Large intestine (tissue), 3 donors: ENCODE data around the gene KNCN. TPM values are rescaled to one million over a fixed set of nuclear protein-coding genes. Genes with fewer than 3 reads are reported as not detected.

ENCODE experiments used
- DNase-seq, 2 donors: peaks; one replicate each; pipeline versions ENCODE4 v3.0.0 to v3.0.0-alpha.2; 2013
- H3K27ac ChIP-seq: one replicate; pipeline ENCODE4 v1.5.1; 2013; ENCODE audit warnings: low read length
- H3K27me3 ChIP-seq: 2 replicates; pipeline ENCODE4 v1.6.1; 2013; ENCODE audit warnings: low read length; ENCODE audit not compliant: control insufficient read depth, insufficient read depth
- H3K36me3 ChIP-seq: 2 replicates; pipeline ENCODE4 v1.6.1; 2013; ENCODE audit warnings: low read length; ENCODE audit not compliant: control insufficient read depth, insufficient read depth
- H3K4me1 ChIP-seq: one replicate; pipeline ENCODE4 v1.6.1; 2013; ENCODE audit warnings: low read length; ENCODE audit not compliant: control insufficient read depth, insufficient read depth
- H3K4me3 ChIP-seq: one replicate; pipeline ENCODE4 v1.5.1; 2013; ENCODE audit warnings: low read length
- H3K9me3 ChIP-seq: one replicate; pipeline ENCODE4 v1.6.1; 2013; ENCODE audit warnings: mild to moderate bottlenecking, low read depth, low read length, moderate library complexity; ENCODE audit not compliant: control insufficient read depth
- WGBS: methylation state at CpG from one replicate; pipeline ENCODE4 v1.1.5; 2013; ENCODE audit warnings: low lambda C conversion rate; ENCODE audit not compliant: insufficient coverage; 5-methylcytosine and 5-hydroxymethylcytosine counted together
- polyA plus RNA-seq: library from polyadenylated mRNA; unstranded; fragments of 120-200 nt; gene quantifications from one replicate; pipeline ENCODE4 v1.2.1, GENCODE V29; 2013

Gene KNCN
- polyA plus RNA-seq, 1 donor, result 0.18 TPM

- Histone ChIP-seq H3K27ac (no peak overlapping the region), H3K4me1 (peaks cover 9% of the 10 kb centered on the region), H3K9me3 (no peaks in the 10 kb centered on the region), H3K27me3 (peaks cover 26% of the 10 kb centered on the region), H3K4me3 (no peak overlapping the region), H3K36me3 (no peaks in the 10 kb centered on the region)
- no CpG with 5 or more reads among the region's 6 CpGs for WGBS
- DNase-seq, result no peak
Measured at GRCh38 chr1:46515576-46515975, 35.9 kb downstream of the KNCN start.

DNA sequence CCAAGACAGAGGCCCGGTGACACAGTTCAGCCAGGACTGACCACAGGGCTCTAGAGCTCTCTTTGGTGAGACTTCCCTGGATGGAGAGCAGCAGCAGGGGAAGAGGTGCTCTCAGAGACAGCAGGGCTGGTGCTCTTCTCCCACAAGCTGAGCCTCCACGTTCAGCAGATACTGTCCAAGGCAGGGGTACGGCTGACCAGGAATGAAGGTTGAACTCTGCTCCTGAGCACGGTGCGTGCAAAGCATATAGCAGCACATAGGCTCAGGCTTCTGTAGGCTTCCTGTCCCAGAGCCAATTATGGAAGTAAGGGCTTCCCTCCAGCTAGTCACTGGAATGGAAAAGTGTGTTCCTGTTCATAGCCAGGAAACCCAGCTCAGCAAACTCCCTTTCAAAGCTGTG lies 37.9 kb downstream of the KNCN start:
- Histone ChIP-seq H3K36me3 (no peaks in the 10 kb centered on the region), H3K27ac (no peak overlapping the region), H3K4me1 (peaks cover 9% of the 10 kb centered on the region), H3K9me3 (no peaks in the 10 kb centered on the region), H3K4me3 (no peak overlapping the region), H3K27me3 (peaks cover 20% of the 10 kb centered on the region)
- DNase-seq, result no peak
- WGBS, result no CpG with 5 or more reads among the region's 5 CpGs

DNA sequence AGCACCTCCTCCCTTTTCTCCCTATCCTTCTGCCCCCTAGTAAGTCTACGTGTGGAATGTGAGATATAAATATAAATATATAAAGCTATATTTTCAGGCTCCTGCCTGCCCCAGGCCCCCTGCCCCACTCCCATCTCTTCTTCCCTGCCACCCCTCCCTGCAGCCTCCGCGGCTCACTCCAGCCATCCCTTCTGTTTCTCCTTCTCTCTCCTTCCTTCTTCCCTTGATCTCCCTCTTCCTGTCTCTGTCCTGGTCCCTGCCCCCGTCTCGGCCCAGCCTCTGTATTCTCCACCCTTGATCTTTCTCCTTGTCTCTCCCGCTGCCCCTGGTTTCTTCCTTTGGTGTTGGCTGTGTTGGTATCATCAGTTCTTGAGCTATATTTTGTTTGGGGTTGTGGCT lies 38.7 kb downstream of the KNCN start:
- Histone ChIP-seq H3K27ac (no peak overlapping the region), H3K9me3 (no peaks in the 10 kb centered on the region), H3K4me3 (no peak overlapping the region), H3K27me3 (peaks cover 16% of the 10 kb centered on the region), H3K4me1 (peaks cover 5% of the 10 kb centered on the region), H3K36me3 (no peaks in the 10 kb centered on the region)
- DNase-seq, result no peak
- WGBS, result 36% methylated on average over 2 of the region's 6 CpGs

GRCh38 chr1:46512135-46512791 lies 39.2 kb downstream of the KNCN start:
- H3K36me3 ChIP-seq, result no peaks in the 10 kb centered on the region
- WGBS, result no CpG with 5 or more reads among the region's 23 CpGs
- no peak for DNase-seq
- H3K9me3 ChIP-seq, result no peaks in the 10 kb centered on the region
- H3K4me1 ChIP-seq, result peaks cover 1% of the 10 kb centered on the region
- H3K27ac ChIP-seq, result no peak overlapping the region
- H3K4me3 ChIP-seq, result no peak overlapping the region
- peaks cover 15% of the 10 kb centered on the region for H3K27me3 ChIP-seq

- no CpG with 5 or more reads among the region's 8 CpGs for WGBS
- H3K4me1 ChIP-seq, result no peaks in the 10 kb centered on the region
- no peak overlapping the region for H3K27ac ChIP-seq
- H3K36me3 ChIP-seq, result no peaks in the 10 kb centered on the region
- no peaks in the 10 kb centered on the region for H3K9me3 ChIP-seq
- H3K4me3 ChIP-seq, result no peak overlapping the region
- no peak for DNase-seq
- H3K27me3 ChIP-seq, result peaks cover 7% of the 10 kb centered on the region
Measured at GRCh38 chr1:46510998-46511365, 40.5 kb downstream of the KNCN start.

DNA sequence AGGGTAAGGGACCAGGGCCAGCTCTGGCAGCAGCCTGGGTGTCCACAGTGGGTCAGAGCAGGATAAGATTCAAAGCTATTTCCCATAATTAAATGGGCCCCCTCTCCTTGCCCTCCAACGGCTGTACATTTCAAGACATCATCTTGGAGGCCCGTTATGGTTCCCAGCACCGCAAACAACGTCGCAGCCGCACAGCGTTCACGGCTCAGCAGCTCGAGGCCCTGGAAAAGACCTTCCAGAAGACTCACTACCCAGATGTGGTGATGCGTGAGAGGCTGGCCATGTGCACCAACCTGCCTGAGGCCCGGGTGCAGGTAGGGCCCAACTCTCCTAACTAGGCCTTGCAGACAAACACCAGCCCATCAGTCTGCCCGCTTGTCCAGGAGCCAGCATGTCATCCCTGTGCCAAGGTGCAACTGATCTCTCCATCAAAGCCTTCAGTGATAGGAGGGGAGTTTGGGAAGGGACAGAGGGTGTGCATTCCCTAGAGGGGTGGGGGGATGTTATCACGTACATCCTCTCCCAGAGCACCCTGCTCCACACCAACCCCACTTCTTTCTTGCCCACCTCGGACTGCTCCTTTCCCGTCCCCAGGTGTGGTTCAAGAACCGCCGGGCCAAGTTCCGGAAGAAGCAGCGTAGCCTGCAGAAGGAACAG lies 41.0 kb downstream of the KNCN start:
- H3K4me1 ChIP-seq, result no peaks in the 10 kb centered on the region
- DNase-seq, result no peak
- no peaks in the 10 kb centered on the region for H3K36me3 ChIP-seq
- no peak overlapping the region for H3K4me3 ChIP-seq
- no peak overlapping the region for H3K27ac ChIP-seq
- no CpG with 5 or more reads among the region's 19 CpGs for whole genome bisulfite sequencing
- H3K9me3 ChIP-seq, result no peaks in the 10 kb centered on the region
- peaks cover 7% of the 10 kb centered on the region for H3K27me3 ChIP-seq

- H3K4me3 ChIP-seq, result no peak overlapping the region
- DNase-seq, result no peak
- H3K9me3 ChIP-seq, result no peaks in the 10 kb centered on the region
- H3K36me3 ChIP-seq, result no peaks in the 10 kb centered on the region
- no CpG with 5 or more reads among the region's 5 CpGs for WGBS
- H3K27ac ChIP-seq, result no peak overlapping the region
- peaks cover 8% of the 10 kb centered on the region for H3K27me3 ChIP-seq
- no peaks in the 10 kb centered on the region for H3K4me1 ChIP-seq
Measured at GRCh38 chr1:46508757-46509156, 42.7 kb downstream of the KNCN start.

- Histone ChIP-seq H3K9me3 (no peaks in the 10 kb centered on the region), H3K36me3 (no peaks in the 10 kb centered on the region)
- 100% methylated on average over 1 of the region's 17 CpGs for WGBS
Measured at GRCh38 chr1:46506470-46507219, 44.8 kb downstream of the KNCN start.

DNA sequence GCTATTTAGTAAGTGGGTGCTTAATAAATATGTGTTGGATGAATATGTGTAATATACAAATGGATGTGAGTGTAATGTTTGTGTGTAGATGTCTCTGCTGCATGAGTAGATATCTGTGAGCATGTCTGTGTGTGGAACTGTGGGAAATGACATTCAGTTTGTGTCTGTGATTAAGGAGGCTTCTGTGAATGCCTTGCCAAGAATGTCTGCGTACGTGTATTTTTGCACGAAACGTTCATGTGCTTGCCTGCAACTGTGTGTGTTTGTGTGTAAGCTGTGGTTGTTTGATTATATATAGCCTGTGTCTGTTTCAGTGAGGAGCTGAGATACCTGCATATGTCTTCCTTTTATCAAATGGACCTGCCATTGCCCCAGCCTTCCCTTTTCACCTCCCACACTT lies 48.0 kb downstream of the KNCN start:
- no peak overlapping the region for H3K27ac ChIP-seq
- WGBS, result no CpG with 5 or more reads among the region's 4 CpGs
- no peaks in the 10 kb centered on the region for H3K36me3 ChIP-seq
- H3K4me1 ChIP-seq, result no peaks in the 10 kb centered on the region
- H3K27me3 ChIP-seq, result peaks cover 34% of the 10 kb centered on the region
- no peaks in the 10 kb centered on the region for H3K9me3 ChIP-seq
- no peak for DNase-seq
- H3K4me3 ChIP-seq, result no peak overlapping the region

More at GRCh38 chr1:46506470-46507219, 44.8 kb downstream of the KNCN start:
- Histone ChIP-seq H3K4me1 (no peaks in the 10 kb centered on the region), H3K4me3 (no peak overlapping the region), H3K27me3 (peaks cover 18% of the 10 kb centered on the region), H3K27ac (no peak overlapping the region)
- no peak for DNase-seq

DNA sequence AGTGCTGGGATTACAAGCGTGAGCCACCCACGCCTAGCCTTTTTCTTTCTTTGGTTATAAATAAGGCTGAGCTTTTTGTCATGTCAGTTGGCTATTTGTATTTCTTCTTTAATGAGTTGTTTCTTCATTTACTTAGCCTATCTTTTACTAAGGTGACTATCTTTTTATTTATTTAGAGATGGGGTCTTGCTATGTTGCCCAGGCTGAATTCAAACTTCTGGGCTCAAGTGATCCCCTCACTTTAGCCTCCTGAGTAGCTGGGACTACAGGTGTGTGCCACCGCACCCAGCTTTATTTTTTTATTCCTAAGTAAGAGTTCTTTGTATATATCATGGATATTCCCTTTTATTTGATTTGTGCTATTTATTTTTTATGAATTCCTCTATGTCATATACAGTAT lies 49.9 kb downstream of the KNCN start:
- H3K27me3 ChIP-seq, result peaks cover 47% of the 10 kb centered on the region
- no peak for DNase-seq
- no peak overlapping the region for H3K27ac ChIP-seq
- H3K4me3 ChIP-seq, result no peak overlapping the region
- no peaks in the 10 kb centered on the region for H3K4me1 ChIP-seq
- H3K9me3 ChIP-seq, result no peaks in the 10 kb centered on the region
- WGBS, result 100% methylated on average over 1 of the region's 3 CpGs
- H3K36me3 ChIP-seq, result no peaks in the 10 kb centered on the region
